ENCODE results near the gene ANKLE1.

ANKLE1 gene

GRCh38 chr19:17281391-17282304 is at the start of gene ANKLE1:
Gene ANKLE1, plus strand, starts transcription at chr19:17281901. Its CDS starts 20 bp downstream, at chr19:17281921.
- peak in 1 of 4 experiments; percentile 39 for DNase-seq (ENCODE audit: low read depth in 4 of 4, low spot score in 1 of 4)

- DNase-seq (ENCODE audit: low read depth in 4 of 4, low spot score in 1 of 4) = no peak
Observed at GRCh38 chr19:17232258-17232657, 49.4 kb upstream of the ANKLE1 start.

GRCh38 chr19:17234911-17235299 is 46.8 kb upstream of the ANKLE1 start:
- peak in 3 of 4 experiments; percentile 45 to 56 (median 53) for DNase-seq (ENCODE audit: low read depth in 4 of 4, low spot score in 1 of 4)

GRCh38 chr19:17235300-17235970 is 46.3 kb upstream of the ANKLE1 start:
- peak in 2 of 4 experiments; percentile 49 to 58 for DNase-seq (ENCODE audit: low read depth in 4 of 4, low spot score in 1 of 4)

- no peak for DNase-seq (ENCODE audit: low read depth in 4 of 4, low spot score in 1 of 4)
Observed at GRCh38 chr19:17235971-17236777, 45.5 kb upstream of the ANKLE1 start.

GRCh38 chr19:17236811-17237543 is 44.7 kb upstream of the ANKLE1 start:
- no peak for DNase-seq (ENCODE audit: low read depth in 4 of 4, low spot score in 1 of 4)

GRCh38 chr19:17237747-17238706 is 43.7 kb upstream of the ANKLE1 start:
- DNase-seq (ENCODE audit: low read depth in 4 of 4, low spot score in 1 of 4) = no peak

- DNase-seq (ENCODE audit: low read depth in 4 of 4, low spot score in 1 of 4) = no peak
Observed at GRCh38 chr19:17240062-17240752, 41.5 kb upstream of the ANKLE1 start.

GRCh38 chr19:17240826-17241399 is 40.8 kb upstream of the ANKLE1 start:
- no peak for DNase-seq (ENCODE audit: low read depth in 4 of 4, low spot score in 1 of 4)

GRCh38 chr19:17242431-17243208 is 39.1 kb upstream of the ANKLE1 start:
- no peak for DNase-seq (ENCODE audit: low read depth in 4 of 4, low spot score in 1 of 4)

- DNase-seq (ENCODE audit: low read depth in 4 of 4, low spot score in 1 of 4) = no peak
Observed at GRCh38 chr19:17243211-17243829, 38.4 kb upstream of the ANKLE1 start.

GRCh38 chr19:17243830-17244617 is 37.7 kb upstream of the ANKLE1 start:
- no peak for DNase-seq (ENCODE audit: low read depth in 4 of 4, low spot score in 1 of 4)

- no peak for DNase-seq (ENCODE audit: low read depth in 4 of 4, low spot score in 1 of 4)
Observed at GRCh38 chr19:17244618-17245534, 36.8 kb upstream of the ANKLE1 start.

- DNase-seq (ENCODE audit: low read depth in 4 of 4, low spot score in 1 of 4) = peak in 1 of 4 experiments; percentile 27
Observed at GRCh38 chr19:17245535-17245984, 36.1 kb upstream of the ANKLE1 start, which contains the start of gene NR2F6. Gene NR2F6, minus strand, starts transcription at chr19:17245919. Its CDS starts 699 bp downstream, at chr19:17245220.
